ENCODE data around the gene BRME1. TPM values are rescaled to one million over a fixed set of nuclear protein-coding genes. Genes with fewer than 3 reads are reported as not detected.
A peak's percentile ranks its signal among the peaks of the same experiment; 100 is the strongest.

BRME1 gene
- total and polyA plus RNA-seq, 2 of the 13 experiments (the other 11 are each of a cell fraction or from before 2014, with no cell fraction given): 0.74 to 1.5 TPM

DNA sequence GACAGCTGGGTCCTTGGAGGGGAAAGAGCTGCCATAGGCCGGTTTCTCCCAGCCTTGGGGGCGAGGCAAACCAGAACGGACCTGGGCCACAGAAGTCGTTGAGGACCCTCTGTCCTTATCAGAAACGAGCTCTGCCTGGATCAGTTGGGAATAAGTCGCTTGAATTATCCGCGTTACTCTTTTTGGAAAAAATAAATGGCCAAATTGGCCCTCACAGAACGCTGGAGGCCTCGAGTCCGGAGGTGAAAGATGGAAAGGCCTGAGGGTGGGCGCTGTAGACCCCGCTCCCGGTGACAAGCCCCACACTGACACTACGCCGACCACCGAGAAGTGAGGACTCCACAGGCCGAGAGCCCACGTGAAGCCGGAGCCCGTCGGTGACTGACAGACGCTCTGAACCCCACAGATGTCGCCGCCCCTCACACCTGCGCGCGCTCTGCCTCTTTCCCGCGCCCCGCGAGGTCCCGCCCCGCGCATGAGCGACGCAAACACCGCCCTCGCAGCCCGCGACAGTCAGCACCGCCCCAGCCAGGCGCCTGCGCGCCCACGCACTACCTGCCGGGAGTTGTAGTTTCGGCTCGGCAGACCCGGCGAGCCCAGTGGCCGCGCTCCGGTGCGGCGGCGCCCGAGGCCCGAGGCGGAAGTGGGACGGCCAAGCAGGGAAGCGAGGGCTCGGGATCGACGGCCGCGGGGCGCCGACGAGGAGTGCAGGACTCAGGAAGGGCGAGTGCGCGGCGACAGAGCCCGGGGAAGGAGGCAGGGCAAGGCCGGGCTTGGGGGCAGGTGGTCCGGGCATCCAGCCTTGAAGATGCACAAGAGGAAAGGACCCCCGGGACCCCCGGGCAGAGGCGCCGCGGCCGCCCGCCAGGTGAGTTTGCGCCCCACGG lies at the start of gene BRME1, which contains the start of gene CC2D1A (continued):
- TF ChIP-seq, protein P1, sequence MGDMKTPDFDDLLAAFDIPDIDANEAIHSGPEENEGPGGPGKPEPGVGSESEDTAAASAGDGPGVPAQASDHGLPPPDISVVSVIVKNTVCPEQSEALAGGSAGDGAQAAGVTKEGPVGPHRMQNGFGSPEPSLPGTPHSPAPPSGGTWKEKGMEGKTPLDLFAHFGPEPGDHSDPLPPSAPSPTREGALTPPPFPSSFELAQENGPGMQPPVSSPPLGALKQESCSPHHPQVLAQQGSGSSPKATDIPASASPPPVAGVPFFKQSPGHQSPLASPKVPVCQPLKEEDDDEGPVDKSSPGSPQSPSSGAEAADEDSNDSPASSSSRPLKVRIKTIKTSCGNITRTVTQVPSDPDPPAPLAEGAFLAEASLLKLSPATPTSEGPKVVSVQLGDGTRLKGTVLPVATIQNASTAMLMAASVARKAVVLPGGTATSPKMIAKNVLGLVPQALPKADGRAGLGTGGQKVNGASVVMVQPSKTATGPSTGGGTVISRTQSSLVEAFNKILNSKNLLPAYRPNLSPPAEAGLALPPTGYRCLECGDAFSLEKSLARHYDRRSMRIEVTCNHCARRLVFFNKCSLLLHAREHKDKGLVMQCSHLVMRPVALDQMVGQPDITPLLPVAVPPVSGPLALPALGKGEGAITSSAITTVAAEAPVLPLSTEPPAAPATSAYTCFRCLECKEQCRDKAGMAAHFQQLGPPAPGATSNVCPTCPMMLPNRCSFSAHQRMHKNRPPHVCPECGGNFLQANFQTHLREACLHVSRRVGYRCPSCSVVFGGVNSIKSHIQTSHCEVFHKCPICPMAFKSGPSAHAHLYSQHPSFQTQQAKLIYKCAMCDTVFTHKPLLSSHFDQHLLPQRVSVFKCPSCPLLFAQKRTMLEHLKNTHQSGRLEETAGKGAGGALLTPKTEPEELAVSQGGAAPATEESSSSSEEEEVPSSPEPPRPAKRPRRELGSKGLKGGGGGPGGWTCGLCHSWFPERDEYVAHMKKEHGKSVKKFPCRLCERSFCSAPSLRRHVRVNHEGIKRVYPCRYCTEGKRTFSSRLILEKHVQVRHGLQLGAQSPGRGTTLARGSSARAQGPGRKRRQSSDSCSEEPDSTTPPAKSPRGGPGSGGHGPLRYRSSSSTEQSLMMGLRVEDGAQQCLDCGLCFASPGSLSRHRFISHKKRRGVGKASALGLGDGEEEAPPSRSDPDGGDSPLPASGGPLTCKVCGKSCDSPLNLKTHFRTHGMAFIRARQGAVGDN (CRISPR knock-in tag; IDR thresholded peaks at IDR 0.05): peak; percentile 98
- TF ChIP-seq, protein P2, sequence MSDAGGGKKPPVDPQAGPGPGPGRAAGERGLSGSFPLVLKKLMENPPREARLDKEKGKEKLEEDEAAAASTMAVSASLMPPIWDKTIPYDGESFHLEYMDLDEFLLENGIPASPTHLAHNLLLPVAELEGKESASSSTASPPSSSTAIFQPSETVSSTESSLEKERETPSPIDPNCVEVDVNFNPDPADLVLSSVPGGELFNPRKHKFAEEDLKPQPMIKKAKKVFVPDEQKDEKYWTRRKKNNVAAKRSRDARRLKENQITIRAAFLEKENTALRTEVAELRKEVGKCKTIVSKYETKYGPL (CRISPR knock-in tag; IDR thresholded peaks at IDR 0.05): no peak; the same call in 1 of the 2 replicates
- TF ChIP-seq, protein P3, sequence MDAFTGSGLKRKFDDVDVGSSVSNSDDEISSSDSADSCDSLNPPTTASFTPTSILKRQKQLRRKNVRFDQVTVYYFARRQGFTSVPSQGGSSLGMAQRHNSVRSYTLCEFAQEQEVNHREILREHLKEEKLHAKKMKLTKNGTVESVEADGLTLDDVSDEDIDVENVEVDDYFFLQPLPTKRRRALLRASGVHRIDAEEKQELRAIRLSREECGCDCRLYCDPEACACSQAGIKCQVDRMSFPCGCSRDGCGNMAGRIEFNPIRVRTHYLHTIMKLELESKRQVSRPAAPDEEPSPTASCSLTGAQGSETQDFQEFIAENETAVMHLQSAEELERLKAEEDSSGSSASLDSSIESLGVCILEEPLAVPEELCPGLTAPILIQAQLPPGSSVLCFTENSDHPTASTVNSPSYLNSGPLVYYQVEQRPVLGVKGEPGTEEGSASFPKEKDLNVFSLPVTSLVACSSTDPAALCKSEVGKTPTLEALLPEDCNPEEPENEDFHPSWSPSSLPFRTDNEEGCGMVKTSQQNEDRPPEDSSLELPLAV (CRISPR knock-in tag; conservative IDR thresholded peaks at IDR 0.05; ENCODE audit: low read depth): no peak
- TF ChIP-seq PITX1 (CRISPR knock-in tag; IDR thresholded peaks at IDR 0.05) (peak; percentile 47; the same call in 1 of the 2 replicates), HDAC1 (CRISPR knock-in tag; IDR thresholded peaks at IDR 0.05) (peak; percentile 70), ZNF850 (CRISPR knock-in tag; conservative IDR thresholded peaks at IDR 0.05) (no peak), ZNF558 (CRISPR knock-in tag; IDR thresholded peaks at IDR 0.05; ENCODE audit: borderline replicate concordance) (no peak; the same call in 1 of the 2 replicates), EZH2 (conservative IDR thresholded peaks at IDR 0.05; ENCODE audit: low read depth, low read length) (no peak)
- TF ChIP-seq, protein P4, sequence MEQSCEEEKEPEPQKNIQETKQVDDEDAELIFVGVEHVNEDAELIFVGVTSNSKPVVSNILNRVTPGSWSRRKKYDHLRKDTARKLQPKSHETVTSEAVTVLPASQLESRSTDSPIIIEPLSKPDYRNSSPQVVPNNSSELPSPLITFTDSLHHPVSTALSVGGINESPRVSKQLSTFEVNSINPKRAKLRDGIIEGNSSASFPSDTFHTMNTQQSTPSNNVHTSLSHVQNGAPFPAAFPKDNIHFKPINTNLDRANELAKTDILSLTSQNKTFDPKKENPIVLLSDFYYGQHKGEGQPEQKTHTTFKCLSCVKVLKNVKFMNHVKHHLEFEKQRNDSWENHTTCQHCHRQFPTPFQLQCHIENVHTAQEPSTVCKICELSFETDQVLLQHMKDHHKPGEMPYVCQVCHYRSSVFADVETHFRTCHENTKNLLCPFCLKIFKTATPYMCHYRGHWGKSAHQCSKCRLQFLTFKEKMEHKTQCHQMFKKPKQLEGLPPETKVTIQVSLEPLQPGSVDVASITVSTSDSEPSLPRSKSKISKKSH (CRISPR knock-in tag; IDR thresholded peaks at IDR 0.05; ENCODE audit: borderline replicate concordance): peak; percentile 82; the same call in 1 of the 2 replicates
- TF ChIP-seq, protein P5, sequence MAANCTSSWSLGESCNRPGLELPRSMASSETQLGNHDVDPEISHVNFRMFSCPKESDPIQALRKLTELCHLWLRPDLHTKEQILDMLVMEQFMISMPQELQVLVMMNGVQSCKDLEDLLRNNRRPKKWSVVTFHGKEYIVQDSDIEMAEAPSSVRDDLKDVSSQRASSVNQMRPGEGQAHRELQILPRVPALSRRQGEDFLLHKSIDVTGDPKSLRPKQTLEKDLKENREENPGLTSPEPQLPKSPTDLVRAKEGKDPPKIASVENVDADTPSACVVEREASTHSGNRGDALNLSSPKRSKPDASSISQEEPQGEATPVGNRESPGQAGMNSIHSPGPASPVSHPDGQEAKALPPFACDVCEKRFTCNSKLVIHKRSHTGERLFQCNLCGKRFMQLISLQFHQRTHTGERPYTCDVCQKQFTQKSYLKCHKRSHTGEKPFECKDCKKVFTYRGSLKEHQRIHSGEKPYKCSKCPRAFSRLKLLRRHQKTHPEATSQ (CRISPR knock-in tag; IDR thresholded peaks at IDR 0.05; ENCODE audit: borderline replicate concordance): peak; percentile 66; the same call in 1 of the 2 replicates
- TF ChIP-seq, protein P6, sequence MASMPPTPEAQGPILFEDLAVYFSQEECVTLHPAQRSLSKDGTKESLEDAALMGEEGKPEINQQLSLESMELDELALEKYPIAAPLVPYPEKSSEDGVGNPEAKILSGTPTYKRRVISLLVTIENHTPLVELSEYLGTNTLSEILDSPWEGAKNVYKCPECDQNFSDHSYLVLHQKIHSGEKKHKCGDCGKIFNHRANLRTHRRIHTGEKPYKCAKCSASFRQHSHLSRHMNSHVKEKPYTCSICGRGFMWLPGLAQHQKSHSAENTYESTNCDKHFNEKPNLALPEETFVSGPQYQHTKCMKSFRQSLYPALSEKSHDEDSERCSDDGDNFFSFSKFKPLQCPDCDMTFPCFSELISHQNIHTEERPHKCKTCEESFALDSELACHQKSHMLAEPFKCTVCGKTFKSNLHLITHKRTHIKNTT (CRISPR knock-in tag; IDR thresholded peaks at IDR 0.05): no peak
- TF ChIP-seq, protein P7, sequence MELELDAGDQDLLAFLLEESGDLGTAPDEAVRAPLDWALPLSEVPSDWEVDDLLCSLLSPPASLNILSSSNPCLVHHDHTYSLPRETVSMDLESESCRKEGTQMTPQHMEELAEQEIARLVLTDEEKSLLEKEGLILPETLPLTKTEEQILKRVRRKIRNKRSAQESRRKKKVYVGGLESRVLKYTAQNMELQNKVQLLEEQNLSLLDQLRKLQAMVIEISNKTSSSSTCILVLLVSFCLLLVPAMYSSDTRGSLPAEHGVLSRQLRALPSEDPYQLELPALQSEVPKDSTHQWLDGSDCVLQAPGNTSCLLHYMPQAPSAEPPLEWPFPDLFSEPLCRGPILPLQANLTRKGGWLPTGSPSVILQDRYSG (CRISPR knock-in tag; IDR thresholded peaks at IDR 0.05): no peak
